ENCODE data around the gene ABLIM2. TPM values are rescaled to one million over a fixed set of nuclear protein-coding genes. Genes with fewer than 3 reads are reported as not detected.

Gene ABLIM2
- total RNA-seq, 2 donors from 2014 or later: 6.0 to 20.8 TPM

GRCh38 chr4:8113611-8114377, 44.8 kb downstream of the ABLIM2 start:
- Histone ChIP-seq H3K27ac (peak overlapping the region; percentile 72 to 82 (median 76)), H3K27me3 (no peaks in the 10 kb centered on the region), H3K4me3 (no peak overlapping the region), H3K9me3 (no peaks in the 10 kb centered on the region), H3K36me3 (replicated peaks in 1 of 2; ENCODE audit: insufficient read depth in 1 of 2, low read depth in 2 of 2) (no peaks in the 10 kb centered on the region), H3K4me1 (peaks cover 37% of the 10 kb centered on the region)
- intact Hi-C loops (cut with DNase I): no loop called here
- no peak for TF ChIP-seq POLR2A (IDR thresholded peaks at IDR 0.05)
- TF ChIP-seq CTCF (IDR thresholded peaks at IDR 0.05): no peak
- DNase-seq: peak in 2 of 4 donors; percentile 33 to 41
- ATAC-seq: peak; percentile 18
- WGBS, 2 donors: 42 to 46% methylated on average over 8 to 15 of the region's 15 CpGs

GRCh38 chr4:8112672-8113071, 45.9 kb downstream of the ABLIM2 start:
- H3K27ac ChIP-seq: peak overlapping the region; percentile 72 to 82 (median 76)
- no peaks in the 10 kb centered on the region for H3K27me3 ChIP-seq
- H3K4me3 ChIP-seq: no peak overlapping the region
- H3K4me1 ChIP-seq: peaks cover 48% of the 10 kb centered on the region
- WGBS, 2 donors: 57 to 64% methylated on average over 10 of the region's 10 CpGs
- DNase-seq (peak in 1 of 4 donors; percentile 41), ATAC-seq (no peak)
- no peaks in the 10 kb centered on the region for H3K36me3 ChIP-seq (replicated peaks in 1 of 2; ENCODE audit: insufficient read depth in 1 of 2, low read depth in 2 of 2)
- no peaks in the 10 kb centered on the region for H3K9me3 ChIP-seq
- TF ChIP-seq POLR2A (IDR thresholded peaks at IDR 0.05): no peak
- no peak for TF ChIP-seq CTCF (IDR thresholded peaks at IDR 0.05)
- intact Hi-C loops (cut with DNase I): no loop called here

- ATAC-seq (no peak), DNase-seq (no peak)
- TF ChIP-seq CTCF (IDR thresholded peaks at IDR 0.05) (no peak), POLR2A (IDR thresholded peaks at IDR 0.05) (no peak)
- WGBS, 2 donors: 53 to 65% methylated on average over 8 to 9 of the region's 9 CpGs
- Histone ChIP-seq H3K36me3 (replicated peaks in 1 of 2; ENCODE audit: insufficient read depth in 1 of 2, low read depth in 2 of 2) (no peaks in the 10 kb centered on the region), H3K27ac (peak overlapping the region in 3 of 4 donors; percentile 72 to 82 (median 77)), H3K27me3 (no peaks in the 10 kb centered on the region), H3K4me1 (peaks cover 48% of the 10 kb centered on the region), H3K9me3 (no peaks in the 10 kb centered on the region), H3K4me3 (no peak overlapping the region)
- intact Hi-C loops (cut with DNase I): no loop called here
Measured at GRCh38 chr4:8112036-8112576, 46.5 kb downstream of the ABLIM2 start.

GRCh38 chr4:8110071-8110986, 48.3 kb downstream of the ABLIM2 start:
- ATAC-seq: no peak
- Histone ChIP-seq H3K4me1 (peaks cover 48% of the 10 kb centered on the region), H3K27me3 (no peaks in the 10 kb centered on the region), H3K36me3 (replicated peaks in 1 of 2; ENCODE audit: insufficient read depth in 1 of 2, low read depth in 2 of 2) (no peaks in the 10 kb centered on the region), H3K9me3 (no peaks in the 10 kb centered on the region), H3K4me3 (no peak overlapping the region), H3K27ac (no peak overlapping the region)
- TF ChIP-seq POLR2A (IDR thresholded peaks at IDR 0.05) (no peak), CTCF (IDR thresholded peaks at IDR 0.05) (no peak)
- WGBS, 2 donors: 60 to 76% methylated on average over 22 to 28 of the region's 29 CpGs
- intact Hi-C loops (cut with DNase I): no loop called here
- no peak for DNase-seq

Measured in body of pancreas (tissue), 4 donors.